ENCODE data around the gene TTLL1.
"Not testable (repeated sequence)": the region's sequence is repeated elsewhere in the genome, so short reads cannot be mapped to it uniquely, and the experiment has no call there.

GRCh38 chr22:42995654-42996053 is 93.5 kb downstream of the TTLL1 start:
- not testable (repeated sequence) for TF ChIP-seq CTCF (IDR thresholded peaks at IDR 0.05; ENCODE audit: low read depth, low read length, missing input control); GABPA (IDR thresholded peaks at IDR 0.05 in 1 of 2, conservative IDR thresholded peaks at IDR 0.05 in 1 of 2)

All from liver (tissue), 3 donors.